ENCODE results near the gene FLRT1. TPM values are rescaled to one million over a fixed set of nuclear protein-coding genes. Genes with fewer than 3 reads are reported as not detected.

The FLRT1 gene
- total RNA-seq, 1 donor from 2014 or later = 0.26 TPM

DNA sequence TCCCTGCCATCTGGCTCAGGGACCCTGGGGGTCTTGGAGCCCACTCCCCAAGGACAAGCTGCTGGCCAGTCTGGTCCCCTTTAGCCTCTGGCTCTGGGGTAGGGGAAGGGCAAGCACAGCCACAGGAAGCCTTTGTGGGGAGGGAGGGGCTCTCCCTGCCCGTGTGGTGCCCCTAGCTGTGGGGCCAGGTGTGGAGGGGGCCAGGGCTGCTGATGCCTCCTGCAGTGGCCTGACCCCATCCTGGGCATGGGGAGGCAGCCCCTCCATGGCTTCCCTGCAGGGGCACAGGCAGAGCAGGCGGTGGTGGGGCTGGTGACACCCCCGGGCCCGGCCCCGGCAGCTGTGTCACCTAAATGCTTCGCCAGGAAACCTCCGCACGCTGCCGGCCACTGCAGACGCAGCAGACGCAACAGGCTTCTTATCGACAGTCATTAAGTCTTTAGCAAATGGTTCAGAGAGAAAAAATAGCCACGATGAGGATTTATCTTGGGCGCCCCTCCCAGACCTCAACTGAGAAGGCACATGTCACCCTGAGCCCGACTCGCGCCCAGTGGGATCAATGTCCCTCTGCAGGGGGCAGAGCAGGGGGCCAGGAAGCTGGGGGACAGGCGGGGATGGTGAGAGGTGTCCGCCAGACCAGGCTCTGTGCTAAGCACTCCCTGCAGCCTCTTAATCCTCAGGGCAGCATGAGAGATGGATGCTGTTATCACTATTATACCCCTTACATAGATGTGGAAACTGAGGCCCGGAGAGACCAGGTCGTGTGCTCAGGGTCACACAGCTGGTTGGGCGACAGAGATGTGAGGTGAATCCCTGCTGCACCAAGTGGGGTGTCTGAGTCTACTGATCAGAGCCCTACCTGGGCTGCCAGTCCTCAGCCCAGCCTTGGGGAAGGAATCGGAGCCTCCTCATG is 33.9 kb downstream of the FLRT1 start:
- no peak for TF ChIP-seq CTCF (IDR thresholded peaks at IDR 0.05; ENCODE audit: insufficient read depth, low read length, severe bottlenecking)
- H3K27me3 ChIP-seq (ENCODE audit: control insufficient read depth, insufficient read depth, low read length) = peaks cover 2% of the 10 kb centered on the region
- FAIRE-seq = no peak

GRCh38 chr11:64070314-64070681 is 34.6 kb downstream of the FLRT1 start:
- Histone ChIP-seq H3K4me3 (ENCODE audit: low read depth, low read length) (no peak overlapping the region), H3K27me3 (ENCODE audit: control insufficient read depth, insufficient read depth, low read length) (peaks cover 2% of the 10 kb centered on the region), H3K36me3 (ENCODE audit: control insufficient read depth, insufficient read depth, low read length) (no peaks in the 10 kb centered on the region)
- no peak for FAIRE-seq
- no peak for TF ChIP-seq CTCF (IDR thresholded peaks at IDR 0.05; ENCODE audit: insufficient read depth, low read length, severe bottlenecking)
- no peak for DNase-seq (ENCODE audit: low read depth)

More for the DNA sequence above, 33.9 kb downstream of the FLRT1 start:
- no peak overlapping the region for H3K4me3 ChIP-seq (ENCODE audit: low read depth, low read length)
- no peaks in the 10 kb centered on the region for H3K36me3 ChIP-seq (ENCODE audit: control insufficient read depth, insufficient read depth, low read length)
- DNase-seq (ENCODE audit: low read depth) = no peak

DNA sequence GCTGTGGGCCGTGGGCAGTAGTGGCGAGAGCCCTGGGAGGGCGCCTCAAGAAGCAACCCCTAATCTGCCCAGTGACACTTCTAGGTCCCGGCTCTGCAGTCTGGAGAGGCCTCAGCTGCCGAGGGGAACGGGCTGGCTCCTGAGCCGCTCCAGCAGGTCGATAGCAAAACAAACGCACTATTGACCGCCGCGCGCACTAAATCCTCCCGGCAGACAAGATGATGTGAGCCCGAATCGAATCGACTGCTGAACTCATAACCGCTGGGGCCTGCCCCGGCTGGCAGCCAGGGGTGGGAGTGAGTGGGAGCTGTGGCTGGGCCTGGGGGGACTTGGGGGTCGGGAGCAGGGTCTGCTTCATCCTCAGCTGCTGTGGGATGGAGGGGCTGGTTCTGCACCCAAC is 36.1 kb downstream of the FLRT1 start:
- TF ChIP-seq CTCF (IDR thresholded peaks at IDR 0.05; ENCODE audit: insufficient read depth, low read length, severe bottlenecking) = no peak
- Histone ChIP-seq H3K4me3 (ENCODE audit: low read depth, low read length) (no peak overlapping the region), H3K27me3 (ENCODE audit: control insufficient read depth, insufficient read depth, low read length) (peaks cover 3% of the 10 kb centered on the region), H3K36me3 (ENCODE audit: control insufficient read depth, insufficient read depth, low read length) (no peaks in the 10 kb centered on the region)
- DNase-seq (ENCODE audit: low read depth) (no peak), FAIRE-seq (no peak)

- DNase-seq (ENCODE audit: low read depth) (no peak), FAIRE-seq (no peak)
- Histone ChIP-seq H3K27me3 (ENCODE audit: control insufficient read depth, insufficient read depth, low read length) (peaks cover 3% of the 10 kb centered on the region), H3K36me3 (ENCODE audit: control insufficient read depth, insufficient read depth, low read length) (no peaks in the 10 kb centered on the region), H3K4me3 (ENCODE audit: low read depth, low read length) (no peak overlapping the region)
- TF ChIP-seq CTCF (IDR thresholded peaks at IDR 0.05; ENCODE audit: insufficient read depth, low read length, severe bottlenecking) = no peak
These were observed 36.7 kb downstream of the FLRT1 start for GRCh38 chr11:64072403-64072802.

DNA sequence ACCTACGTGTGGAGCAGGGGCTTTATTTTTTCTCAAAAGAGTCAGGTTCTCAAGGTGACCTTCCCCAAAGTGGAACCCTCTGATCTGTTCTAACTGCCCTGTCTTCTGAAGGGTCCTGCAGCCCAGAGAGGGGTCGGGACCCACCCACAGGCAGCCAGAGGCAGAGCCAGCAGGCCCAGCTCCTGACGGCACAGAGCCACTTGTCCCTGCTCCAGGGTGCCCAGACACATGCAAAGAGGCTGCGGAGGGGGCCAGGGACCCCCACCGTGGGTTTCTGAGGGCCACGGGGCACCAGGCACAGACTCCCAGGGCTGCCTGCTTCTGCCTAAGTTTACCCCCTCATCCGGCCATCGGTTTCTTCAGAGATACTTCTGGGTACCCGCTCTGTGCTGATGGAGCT is 37.1 kb downstream of the FLRT1 start:
- DNase-seq (ENCODE audit: low read depth) (no peak), FAIRE-seq (no peak)
- no peak overlapping the region for H3K4me3 ChIP-seq (ENCODE audit: low read depth, low read length)
- H3K36me3 ChIP-seq (ENCODE audit: control insufficient read depth, insufficient read depth, low read length) = no peaks in the 10 kb centered on the region
- H3K27me3 ChIP-seq (ENCODE audit: control insufficient read depth, insufficient read depth, low read length) = peaks cover 3% of the 10 kb centered on the region
- TF ChIP-seq CTCF (IDR thresholded peaks at IDR 0.05; ENCODE audit: insufficient read depth, low read length, severe bottlenecking) = no peak

All from bronchial epithelial cell (primary cell).